Endothelial cell of umbilical vein (primary cell): ENCODE measurements around the gene LIPK. TPM values are rescaled to one million over a fixed set of nuclear protein-coding genes. Genes with fewer than 3 reads are reported as not detected.
"Not testable (repeated sequence)": the region's sequence is repeated elsewhere in the genome, so short reads cannot be mapped to it uniquely, and the experiment has no call there.

Experiments used
- BruUV-seq: library from RNA; stranded (reverse); fragments of 400-500 nt; replicated peaks from 2 replicates; lab custom pipeline; 2021; lab: Mats Ljungman, UMichigan
- CTCF ChIA-PET: fragments of 300-600, 350-600 bp; sonication (Branson Sonifier 250); formaldehyde crosslinking; loops from one replicate; lab custom pipeline; 2021; ENCODE audit warnings: antibody characterized with exemption, inconsistent platforms; lab: Charles Lee
- POLR2A ChIA-PET: fragments of 300-600, 350-600 bp; sonication (Branson Sonifier 250); formaldehyde crosslinking; loops from one replicate; lab custom pipeline; 2021; ENCODE audit warnings: antibody characterized with exemption, inconsistent platforms; lab: Charles Lee
- DNase-seq: peaks from one replicate; pipeline ENCODE4 v3.0.0-alpha.2; 2011; ENCODE audit warnings: low read depth, low spot score
- FAIRE-seq: peaks from 2 replicates; lab custom pipeline; 2011; peaks lifted over from hg19 to GRCh38; lab: Jason Lieb, UNC
- H2AFZ ChIP-seq: 2 replicates; pipeline ENCODE4 v1.6.0; 2012; ENCODE audit warnings: low read depth, low read length, control low read depth, inconsistent platforms
- H3K27ac ChIP-seq: 2 replicates; pipeline ENCODE4 v1.5.1; 2011; ENCODE audit warnings: low read depth, mild to moderate bottlenecking, control low read depth, low read length, moderate library complexity; ENCODE audit not compliant: insufficient read depth
- H3K27me3 ChIP-seq, 2 experiments: 2 replicates each; pipeline versions ENCODE4 v1.6.0 to v1.6.1; 2011; ENCODE audit warnings: low read length in 2 of 2, mixed read lengths in 1 of 2; ENCODE audit not compliant: control insufficient read depth in 2 of 2, insufficient read depth in 2 of 2
- H3K36me3 ChIP-seq, 2 experiments: 2 replicates in 1 of 2; 3 replicates in 1 of 2; pipeline ENCODE4 v1.5.1; 2011; ENCODE audit warnings: low read length in 2 of 2, mild to moderate bottlenecking in 1 of 2, moderate library complexity in 1 of 2; ENCODE audit not compliant: control insufficient read depth in 2 of 2, insufficient read depth in 2 of 2; ENCODE audit errors: extremely low read depth in 1 of 2
- H3K4me1 ChIP-seq: 3 replicates; pipeline ENCODE4 v1.5.1; 2011; ENCODE audit warnings: mild to moderate bottlenecking, low read length; ENCODE audit not compliant: control insufficient read depth, insufficient read depth; ENCODE audit errors: extremely low read depth
- H3K4me2 ChIP-seq: 2 replicates; pipeline ENCODE4 v1.6.1; 2011; ENCODE audit warnings: low read length, control low read depth, mixed read lengths; ENCODE audit not compliant: insufficient read depth
- H3K4me3 ChIP-seq, 3 experiments: fragments of 200-600 bp in 1 of 3; sonication (generic), shearing (Covaris generic) in 1 of 3; replicated peaks in 1 of 3; 2 replicates each; pipeline ENCODE4 v1.5.1; 2011 to 2016; ENCODE audit warnings: control low read depth in 3 of 3, low read length in 3 of 3, mild to moderate bottlenecking in 2 of 3, inconsistent platforms in 1 of 3, low read depth in 1 of 3, moderate library complexity in 1 of 3; ENCODE audit not compliant: insufficient read depth in 1 of 3
- H3K79me2 ChIP-seq: 2 replicates; pipeline ENCODE4 v1.6.0; 2012; ENCODE audit warnings: low read length, inconsistent platforms; ENCODE audit not compliant: control insufficient read depth, insufficient read depth
- H3K9ac ChIP-seq: replicated peaks from 2 replicates; pipeline ENCODE3; 2011; ENCODE audit warnings: low read length, control low read depth; ENCODE audit not compliant: insufficient read depth; ENCODE audit errors: extremely low read depth
- H3K9me1 ChIP-seq: replicated peaks from 3 replicates; pipeline ENCODE4 v1.6.0; 2011; ENCODE audit warnings: mild to moderate bottlenecking, low read length; ENCODE audit not compliant: control insufficient read depth, insufficient read depth; ENCODE audit errors: extremely low read depth
- H3K9me3 ChIP-seq: replicated peaks from 2 replicates; pipeline ENCODE4 v1.5.1; 2012; ENCODE audit warnings: low read length, inconsistent platforms; ENCODE audit not compliant: control insufficient read depth, insufficient read depth
- H4K20me1 ChIP-seq: replicated peaks from 2 replicates; pipeline ENCODE3; 2011; ENCODE audit warnings: mild to moderate bottlenecking, low read length; ENCODE audit not compliant: control insufficient read depth, insufficient read depth; ENCODE audit errors: extremely low read depth
- EZH2 ChIP-seq: IDR thresholded peaks from 2 replicates; pipeline ENCODE4 v1.6.1; 2012; ENCODE audit warnings: borderline replicate concordance, low read depth, mild to moderate bottlenecking, moderate library complexity, low read length, inconsistent platforms; ENCODE audit not compliant: severe bottlenecking
- FOS ChIP-seq: IDR thresholded peaks from 2 replicates; pipeline ENCODE4 v1.6.1; 2011; ENCODE audit warnings: mild to moderate bottlenecking, low read length, moderate library complexity, borderline replicate concordance; ENCODE audit not compliant: insufficient read depth
- GATA2 ChIP-seq: IDR thresholded peaks from 2 replicates; pipeline ENCODE4 v1.7.0; 2011; ENCODE audit warnings: low read depth, mild to moderate bottlenecking, moderate library complexity, mixed read lengths, low read length; ENCODE audit not compliant: insufficient read length, insufficient read depth
- JUN ChIP-seq: IDR thresholded peaks from 2 replicates; pipeline ENCODE4 v1.6.1; 2011; ENCODE audit warnings: borderline replicate concordance, low read depth; ENCODE audit not compliant: insufficient read length, insufficient read depth
- MYC ChIP-seq: IDR thresholded peaks from one replicate; pipeline ENCODE4 v1.6.1; 2011; ENCODE audit warnings: mild to moderate bottlenecking, low read depth, low read length
- POLR2A ChIP-seq: IDR thresholded peaks from 2 replicates; pipeline ENCODE4 v1.6.1; 2012; ENCODE audit warnings: low read depth, mild to moderate bottlenecking, control low read depth, low read length
- POLR2AphosphoS5 ChIP-seq: IDR thresholded peaks from 2 replicates; pipeline ENCODE4 v1.6.1; 2012; ENCODE audit warnings: low read depth, mild to moderate bottlenecking, control low read depth, low read length, moderate library complexity; ENCODE audit not compliant: insufficient read depth
- dilution Hi-C: fragments of 300-500 bp; cut with MboI; formaldehyde crosslinking; loops from one replicate; pipeline ENCODE4 v1.15.0; 2019; ENCODE audit warnings: low sequenced_read_pairs; ENCODE audit not compliant: extremely low pct_ligation_motif_present
- intact Hi-C: fragments of 100-400 bp; cut with micrococcal nuclease; formaldehyde crosslinking; loops from one replicate; pipeline ENCODE4 v1.10.0; 2022
- polyA plus RNA-seq, 4 experiments: library from polyadenylated mRNA; depleted of rRNA in 3 of 4; stranded (reverse) in 3 of 4; unstranded in 1 of 4; fragments of >200 nt; gene quantifications; 2 replicates each; pipeline versions ENCODE4 v1.2.1 to v1.2.3, GENCODE V29; 2011 to 2012; ENCODE audit warnings: missing spikeins in 1 of 4
- total RNA-seq: library from RNA; stranded (reverse); gene quantifications from 2 replicates; pipeline ENCODE4 v1.2.3, GENCODE V29; 2021
- TF ChIP-seq, protein P1 (sequence below): IDR thresholded peaks from 2 replicates; pipeline ENCODE4 v1.6.1; 2011; ENCODE audit not compliant: insufficient read depth, insufficient read length
- TF ChIP-seq, protein P2 (sequence below), 2 donors: IDR thresholded peaks; 1 replicate in 1 of 2; 2 replicates in 1 of 2; pipeline ENCODE4 v1.5.1; 2011; ENCODE audit warnings: low read length in 2 of 2, mild to moderate bottlenecking in 2 of 2, moderate library complexity in 2 of 2, control low read depth in 1 of 2, inconsistent platforms in 1 of 2, low read depth in 1 of 2; ENCODE audit not compliant: insufficient read depth in 1 of 2; ENCODE audit errors: extremely low read depth in 1 of 2

LIPK gene
- total and polyA plus RNA-seq, 2 donors (not counting 3 experiments of a cell fraction or from before 2014, with no cell fraction given): not detected

DNA sequence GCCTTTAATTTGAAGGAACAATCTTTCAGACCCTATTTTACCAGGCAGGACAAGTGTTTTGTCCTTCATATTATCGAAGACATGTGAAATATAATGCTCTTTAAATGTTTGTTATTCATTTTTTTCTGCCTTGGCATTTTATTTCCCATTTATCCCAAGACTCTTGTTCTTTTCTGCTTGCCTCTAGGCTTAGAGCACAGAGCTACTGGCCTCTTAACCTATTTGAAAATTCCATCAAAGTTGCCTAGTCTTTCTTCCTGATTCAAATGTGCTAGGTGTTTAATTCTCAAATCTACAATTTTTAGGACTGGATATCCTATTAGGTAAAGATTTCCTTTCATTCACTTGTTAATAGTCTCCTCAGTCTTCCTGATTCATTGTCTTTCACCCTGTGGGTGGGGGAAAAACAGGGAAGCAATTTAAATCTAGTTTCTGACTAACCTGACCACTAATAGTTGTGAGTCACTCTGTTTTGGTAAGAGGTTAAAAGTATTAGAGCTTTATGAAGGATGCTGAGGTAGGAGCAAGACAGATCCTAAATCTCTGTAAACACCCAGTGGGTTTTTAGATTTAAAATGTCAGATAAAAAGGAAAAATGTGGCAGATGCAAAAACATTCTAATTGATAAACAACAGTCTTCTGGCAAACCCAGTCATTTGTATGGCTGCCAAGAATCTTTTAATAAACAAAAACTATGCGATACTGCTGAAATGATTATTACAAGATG is 1.5 kb downstream of the LIPK start:
- H4K20me1 ChIP-seq: no peaks in the 10 kb centered on the region
- H3K9ac ChIP-seq: no peak overlapping the region
- peak overlapping the region; percentile 32 for H3K27ac ChIP-seq
- no TSS peak for BruUV-seq
- FAIRE-seq: peak; percentile 84
- peak overlapping the region; percentile 66 for H3K4me2 ChIP-seq
- H3K9me1 ChIP-seq: no peaks in the 10 kb centered on the region
- peaks cover 0 to 2% of the 10 kb centered on the region in 2 experiments for H3K27me3 ChIP-seq
- dilution Hi-C loops (no loop called here), intact Hi-C loops (loop anchor here (1.0 to 5.0 kb wide), 5 partner anchors 27 to 175 kb away; no protein-coding TSS in a partner anchor)
- H3K79me2 ChIP-seq: no peaks in the 10 kb centered on the region
- ChIA-PET CTCF (interaction anchor here (0.9 to 3.1 kb wide), 6 partner anchors 9 to 127 kb away, joined by 3 to 11 read pairs (median 4); partner anchors contain the start of gene RNLS), POLR2A (no interaction called here)
- H3K4me3 ChIP-seq: no peak overlapping the region
- H3K36me3 ChIP-seq: no peaks in the 10 kb centered on the region
- no peak overlapping the region for H2AFZ ChIP-seq
- peak; percentile 85 for DNase-seq
- H3K4me1 ChIP-seq: peaks cover 25% of the 10 kb centered on the region
- H3K9me3 ChIP-seq: no peaks in the 10 kb centered on the region
- TF ChIP-seq, protein P1, sequence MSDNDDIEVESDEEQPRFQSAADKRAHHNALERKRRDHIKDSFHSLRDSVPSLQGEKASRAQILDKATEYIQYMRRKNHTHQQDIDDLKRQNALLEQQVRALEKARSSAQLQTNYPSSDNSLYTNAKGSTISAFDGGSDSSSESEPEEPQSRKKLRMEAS: no peak
- TF ChIP-seq POLR2AphosphoS5: peak; percentile 58
- peak; percentile 89 for TF ChIP-seq FOS
- TF ChIP-seq, protein P2, sequence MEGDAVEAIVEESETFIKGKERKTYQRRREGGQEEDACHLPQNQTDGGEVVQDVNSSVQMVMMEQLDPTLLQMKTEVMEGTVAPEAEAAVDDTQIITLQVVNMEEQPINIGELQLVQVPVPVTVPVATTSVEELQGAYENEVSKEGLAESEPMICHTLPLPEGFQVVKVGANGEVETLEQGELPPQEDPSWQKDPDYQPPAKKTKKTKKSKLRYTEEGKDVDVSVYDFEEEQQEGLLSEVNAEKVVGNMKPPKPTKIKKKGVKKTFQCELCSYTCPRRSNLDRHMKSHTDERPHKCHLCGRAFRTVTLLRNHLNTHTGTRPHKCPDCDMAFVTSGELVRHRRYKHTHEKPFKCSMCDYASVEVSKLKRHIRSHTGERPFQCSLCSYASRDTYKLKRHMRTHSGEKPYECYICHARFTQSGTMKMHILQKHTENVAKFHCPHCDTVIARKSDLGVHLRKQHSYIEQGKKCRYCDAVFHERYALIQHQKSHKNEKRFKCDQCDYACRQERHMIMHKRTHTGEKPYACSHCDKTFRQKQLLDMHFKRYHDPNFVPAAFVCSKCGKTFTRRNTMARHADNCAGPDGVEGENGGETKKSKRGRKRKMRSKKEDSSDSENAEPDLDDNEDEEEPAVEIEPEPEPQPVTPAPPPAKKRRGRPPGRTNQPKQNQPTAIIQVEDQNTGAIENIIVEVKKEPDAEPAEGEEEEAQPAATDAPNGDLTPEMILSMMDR (IDR thresholded peaks at IDR 0.05; ENCODE audit: extremely low read depth in 1 of 2, insufficient read depth in 1 of 2, low read depth in 1 of 2, low read length in 2 of 2): no peak
- peak; percentile 73 for TF ChIP-seq GATA2
- TF ChIP-seq EZH2: no peak
- no peak for TF ChIP-seq MYC
- TF ChIP-seq JUN: peak; percentile 56
- no peak for TF ChIP-seq POLR2A

DNA sequence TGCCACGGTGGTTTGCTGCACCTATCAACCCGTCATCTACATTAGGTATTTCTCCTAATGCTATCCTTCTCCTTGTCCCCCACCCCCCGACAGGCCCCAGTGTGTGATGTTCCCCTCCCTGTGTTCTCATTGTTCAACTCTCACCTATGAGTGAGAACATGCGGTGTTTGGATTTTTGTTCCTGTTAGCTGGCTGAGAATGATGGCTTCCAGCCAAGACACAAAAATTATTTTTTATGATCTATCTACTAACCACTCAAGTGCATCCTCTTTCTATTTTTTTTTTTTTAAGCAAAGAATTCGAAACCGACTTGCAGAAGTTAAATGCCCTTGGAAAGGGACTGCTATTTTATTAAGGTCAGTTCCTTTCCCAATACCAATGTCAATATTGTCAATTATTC is 3.3 kb downstream of the LIPK start:
- H3K9me3 ChIP-seq, H3K36me3 ChIP-seq, H4K20me1 ChIP-seq, H3K27me3 ChIP-seq, H3K27ac ChIP-seq, H3K4me2 ChIP-seq, H3K79me2 ChIP-seq, dilution Hi-C loops, CTCF ChIA-PET, H3K9ac ChIP-seq, POLR2A ChIA-PET, BruUV-seq, H2AFZ ChIP-seq, H3K4me3 ChIP-seq, FAIRE-seq, H3K9me1 ChIP-seq: not testable (repeated sequence)
- H3K4me1 ChIP-seq: peaks cover 14% of the 10 kb centered on the region
- DNase-seq: peak; percentile 16
- intact Hi-C loops: loop anchor here (5.0 kb wide), 1 partner anchor 83 kb away; no protein-coding TSS in a partner anchor
